HG02884 (cell line): ENCODE results near the gene STK40.
A peak's percentile ranks its signal among the peaks of the same experiment; 100 is the strongest.

Source experiments
- ATAC-seq: cut with Tn5 transposase; IDR thresholded peaks from one replicate; pipeline ENCODE4 v1.9.1; 2021; ENCODE audit warnings: mild to moderate bottlenecking, moderate library complexity; ENCODE audit not compliant: unreplicated experiment

STK40 gene

GRCh38 chr1:36321119-36321951 lies 64.4 kb downstream of the STK40 start:
- ATAC-seq: no peak

GRCh38 chr1:36320767-36321118 lies 65.0 kb downstream of the STK40 start:
- ATAC-seq: no peak

GRCh38 chr1:36320291-36320761 lies 65.4 kb downstream of the STK40 start:
- no peak for ATAC-seq

GRCh38 chr1:36309397-36309796 lies 76.3 kb downstream of the STK40 start:
- ATAC-seq: no peak

GRCh38 chr1:36307601-36308330 lies 78.0 kb downstream of the STK40 start:
- ATAC-seq: no peak

- ATAC-seq: peak; percentile 98
These were observed 78.7 kb downstream of the STK40 start for GRCh38 chr1:36306902-36307456.

GRCh38 chr1:36306210-36306901 lies 79.4 kb downstream of the STK40 start, which contains the start of gene SH3D21:
TSS of gene SH3D21 (plus strand) at chr1:36306368. CDS start at chr1:36306421, 53 bp downstream.
- ATAC-seq: peak; percentile 13

GRCh38 chr1:36305915-36306209 lies 79.9 kb downstream of the STK40 start:
- ATAC-seq: no peak

- ATAC-seq: no peak
These were observed 80.5 kb downstream of the STK40 start for GRCh38 chr1:36304970-36305914.

- no peak for ATAC-seq
These were observed 81.2 kb downstream of the STK40 start for GRCh38 chr1:36304521-36304920.

- no peak for ATAC-seq
These were observed 81.9 kb downstream of the STK40 start for GRCh38 chr1:36303650-36304360.

- ATAC-seq: no peak
These were observed 82.5 kb downstream of the STK40 start for GRCh38 chr1:36303244-36303643.

- no peak for ATAC-seq
These were observed 84.5 kb downstream of the STK40 start for GRCh38 chr1:36301220-36301619.

- no peak for ATAC-seq
These were observed 85.2 kb downstream of the STK40 start for GRCh38 chr1:36300526-36300925.

- no peak for ATAC-seq
These were observed 87.1 kb downstream of the STK40 start for GRCh38 chr1:36298640-36299039.

- no peak for ATAC-seq
These were observed 88.7 kb downstream of the STK40 start for GRCh38 chr1:36297062-36297461.

GRCh38 chr1:36295390-36295789 lies 90.3 kb downstream of the STK40 start:
- no peak for ATAC-seq
